VCaP (cell line): ENCODE results near the gene RNLS.

Experiments used
- H3K27ac ChIP-seq: fragments of 450-650 bp; 2 replicates; pipeline ENCODE4 v1.5.1; 2017
- TF ChIP-seq, protein P1 (sequence below): fragments of 450-650 bp; conservative IDR thresholded peaks from 2 replicates; pipeline ENCODE4 v1.5.1; 2017; ENCODE audit warnings: mild to moderate bottlenecking, moderate library complexity

RNLS gene

GRCh38 chr10:88254091-88254490 is 329.0 kb downstream of the RNLS start:
- H3K27ac ChIP-seq: no peak overlapping the region
- TF ChIP-seq, protein P1, sequence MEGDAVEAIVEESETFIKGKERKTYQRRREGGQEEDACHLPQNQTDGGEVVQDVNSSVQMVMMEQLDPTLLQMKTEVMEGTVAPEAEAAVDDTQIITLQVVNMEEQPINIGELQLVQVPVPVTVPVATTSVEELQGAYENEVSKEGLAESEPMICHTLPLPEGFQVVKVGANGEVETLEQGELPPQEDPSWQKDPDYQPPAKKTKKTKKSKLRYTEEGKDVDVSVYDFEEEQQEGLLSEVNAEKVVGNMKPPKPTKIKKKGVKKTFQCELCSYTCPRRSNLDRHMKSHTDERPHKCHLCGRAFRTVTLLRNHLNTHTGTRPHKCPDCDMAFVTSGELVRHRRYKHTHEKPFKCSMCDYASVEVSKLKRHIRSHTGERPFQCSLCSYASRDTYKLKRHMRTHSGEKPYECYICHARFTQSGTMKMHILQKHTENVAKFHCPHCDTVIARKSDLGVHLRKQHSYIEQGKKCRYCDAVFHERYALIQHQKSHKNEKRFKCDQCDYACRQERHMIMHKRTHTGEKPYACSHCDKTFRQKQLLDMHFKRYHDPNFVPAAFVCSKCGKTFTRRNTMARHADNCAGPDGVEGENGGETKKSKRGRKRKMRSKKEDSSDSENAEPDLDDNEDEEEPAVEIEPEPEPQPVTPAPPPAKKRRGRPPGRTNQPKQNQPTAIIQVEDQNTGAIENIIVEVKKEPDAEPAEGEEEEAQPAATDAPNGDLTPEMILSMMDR: no peak

DNA sequence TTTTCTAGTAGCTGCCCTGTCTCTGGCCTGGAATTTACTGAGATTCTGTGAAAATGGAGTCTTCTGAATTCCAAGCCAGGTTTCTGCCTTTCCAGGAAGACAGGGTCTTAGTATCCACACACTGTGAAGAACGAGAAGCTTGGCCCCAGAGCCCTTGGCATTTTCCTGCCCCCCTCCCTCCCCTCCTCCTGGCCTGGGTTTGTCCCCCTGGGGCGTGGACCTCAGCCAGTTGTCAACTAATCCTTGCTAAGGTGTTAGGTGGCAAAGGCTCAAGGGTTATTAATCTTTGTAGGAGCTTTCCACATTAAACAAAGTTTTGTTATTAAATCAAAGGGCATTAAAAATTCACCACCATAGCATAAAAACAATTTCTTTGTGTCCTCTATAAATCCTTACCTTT is 329.5 kb downstream of the RNLS start:
- no peak overlapping the region for H3K27ac ChIP-seq

DNA sequence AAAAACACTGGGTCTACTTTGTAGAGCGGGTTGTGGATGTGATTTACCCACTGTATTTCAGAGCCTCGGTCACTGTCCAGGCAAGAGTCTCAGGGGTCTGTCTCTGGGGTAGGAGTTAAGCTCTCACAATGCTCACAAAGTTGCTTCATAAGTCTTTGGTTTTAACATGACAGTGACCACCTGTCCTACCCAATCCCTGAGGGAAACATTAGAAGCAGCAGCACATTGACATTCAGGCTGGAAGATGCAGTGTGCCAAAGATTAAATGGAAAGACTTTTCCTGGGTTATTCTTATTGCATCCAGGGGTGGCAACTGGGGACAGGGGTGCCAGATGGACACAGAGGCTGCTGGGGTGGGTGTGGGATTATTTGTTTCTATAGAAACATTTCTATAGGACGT is 330.0 kb downstream of the RNLS start:
- H3K27ac ChIP-seq: no peak overlapping the region
- TF ChIP-seq, protein P1: no peak

More for the DNA sequence above, 329.5 kb downstream of the RNLS start:
- TF ChIP-seq, protein P1: no peak

GRCh38 chr10:88249450-88249849 is 333.7 kb downstream of the RNLS start:
- no peak overlapping the region for H3K27ac ChIP-seq
- TF ChIP-seq, protein P1: no peak

DNA sequence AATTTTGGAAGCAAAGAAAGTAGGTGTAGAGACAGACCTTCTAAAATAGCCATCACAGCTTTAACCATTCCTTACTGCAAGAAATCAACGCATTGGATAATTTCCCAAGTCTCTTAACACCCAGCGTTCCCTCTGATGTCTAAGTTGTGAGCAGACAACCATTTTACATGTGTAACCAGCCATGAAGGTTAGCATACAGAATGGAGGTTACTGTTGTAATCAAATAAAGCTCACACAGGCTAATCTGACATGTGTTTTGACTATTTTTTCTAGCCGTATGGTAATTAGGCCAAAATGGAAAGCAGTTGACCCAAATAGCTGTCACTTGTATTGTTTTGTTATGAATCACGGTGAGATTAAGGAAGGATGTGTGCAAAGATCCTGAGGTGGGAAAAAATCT is 336.4 kb downstream of the RNLS start:
- no peak overlapping the region for H3K27ac ChIP-seq

GRCh38 chr10:88245974-88246511 is 337.1 kb downstream of the RNLS start:
- TF ChIP-seq, protein P1: no peak
- no peak overlapping the region for H3K27ac ChIP-seq

More for the DNA sequence above, 336.4 kb downstream of the RNLS start:
- TF ChIP-seq, protein P1: no peak

GRCh38 chr10:88244781-88245625 is 338.1 kb downstream of the RNLS start:
- TF ChIP-seq, protein P1: no peak
- H3K27ac ChIP-seq: no peak overlapping the region
